Measurements from ENCODE around the gene BCAS3.

- no peak for TF ChIP-seq CTCF (IDR thresholded peaks at IDR 0.05)
- no peak for TF ChIP-seq EZH2 (IDR thresholded peaks at IDR 0.05; ENCODE audit: borderline replicate concordance, insufficient read depth, low read depth, low read length, poor library complexity, severe bottlenecking)
These were observed 486.9 kb downstream of the BCAS3 start for GRCh38 chr17:61164517-61164916.
